Thyroid gland (tissue), 4 donors: ENCODE data around the gene MOCOS. TPM values are rescaled to one million over a fixed set of nuclear protein-coding genes. Genes with fewer than 3 reads are reported as not detected.

ENCODE experiments used
- DNase-seq, 2 donors: peaks; one replicate each; pipeline ENCODE4 v3.0.0-alpha.2; 2019
- H3K27ac ChIP-seq, 3 donors: fragments of 200-600 bp; sonication (generic); 1 replicate in 2 of 3; 2 replicates in 1 of 3; pipeline ENCODE4 v1.5.1; 2016 to 2019; ENCODE audit warnings: mild to moderate bottlenecking in 1 of 3, moderate library complexity in 1 of 3
- H3K27me3 ChIP-seq: fragments of 200-600 bp; sonication (generic); one replicate; pipeline ENCODE4 v1.5.1; 2019
- H3K36me3 ChIP-seq, 2 donors: fragments of 200-600 bp; sonication (generic); one replicate each; pipeline ENCODE4 v1.5.1; 2016 to 2019
- H3K4me1 ChIP-seq, 2 donors: fragments of 200-600 bp; sonication (generic); one replicate each; pipeline ENCODE4 v1.5.1; 2017 to 2019
- H3K4me3 ChIP-seq, 3 donors: fragments of 200-600 bp; sonication (generic); replicated peaks in 1 of 3; 1 replicate in 2 of 3; 2 replicates in 1 of 3; pipeline ENCODE4 v1.5.1; 2016; ENCODE audit warnings: mild to moderate bottlenecking in 1 of 3
- H3K9me3 ChIP-seq: fragments of 200-600 bp; sonication (generic); one replicate; pipeline ENCODE4 v1.5.1; 2017
- POLR2A ChIP-seq, 2 donors: fragments of 450-650 bp; IDR thresholded peaks; one replicate each; pipeline ENCODE4 v1.6.1; 2017; ENCODE audit warnings: antibody characterized with exemption in 2 of 2, mild to moderate bottlenecking in 2 of 2, moderate library complexity in 1 of 2
- WGBS, 2 donors: methylation state at CpG; one replicate each; pipeline ENCODE4 v1.1.5; 2017; 5-methylcytosine and 5-hydroxymethylcytosine counted together
- intact Hi-C: fragments of 100-400 bp; cut with DNase I; formaldehyde crosslinking; loops from one replicate; pipeline ENCODE4 v1.15.1; 2023
- total RNA-seq, 4 donors: library from RNA; depleted of rRNA; stranded (reverse); fragments of >200 nt; gene quantifications; one replicate each; pipeline ENCODE4 v1.2.3, GENCODE V29; 2016
- TF ChIP-seq, protein P1 (sequence below), 6 experiments: fragments of 200-600 bp in 3 of 6; fragments of 450-650 bp in 3 of 6; sonication (generic) in 3 of 6; IDR thresholded peaks; one replicate each; pipeline ENCODE4 v1.5.1; 2016 to 2019; ENCODE audit warnings: antibody characterized with exemption in 6 of 6, mild to moderate bottlenecking in 2 of 6, inconsistent platforms in 1 of 6, moderate library complexity in 1 of 6

The MOCOS gene
- total RNA-seq, 4 donors from 2014 or later: 0.45 to 1.0 (median 0.75) TPM

DNA sequence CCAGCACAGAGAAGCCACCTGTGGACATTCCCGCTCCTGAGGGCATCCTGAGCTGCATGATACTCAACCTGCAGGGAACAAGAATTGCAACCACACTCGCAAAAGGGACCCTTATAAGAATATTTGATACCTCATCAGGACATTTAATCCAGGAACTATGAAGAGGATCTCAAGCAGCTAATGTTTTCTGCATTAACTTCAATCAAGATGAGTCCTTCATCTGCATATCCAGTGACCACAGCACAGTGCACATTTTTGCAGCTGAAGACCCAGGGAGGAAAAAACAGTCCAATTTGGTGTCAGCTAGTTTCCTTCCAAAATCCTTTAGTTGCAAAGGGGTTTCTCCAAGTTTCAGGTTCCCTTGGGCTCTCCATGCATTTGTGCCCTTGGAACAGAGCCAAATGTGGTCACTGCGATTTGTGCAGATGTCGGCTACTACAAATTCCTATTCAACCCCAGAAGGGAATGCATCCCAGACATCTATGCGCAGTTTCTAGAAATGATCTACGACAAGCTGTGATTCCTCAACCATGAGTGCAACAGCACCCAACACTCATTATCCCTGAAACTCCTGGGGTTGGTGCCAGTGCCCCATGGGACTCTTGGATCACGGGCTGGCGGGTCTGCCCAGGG lies 86.9 kb downstream of the MOCOS start:
- no peak for DNase-seq
- no peaks in the 10 kb centered on the region for H3K9me3 ChIP-seq
- no peak for TF ChIP-seq POLR2A (IDR thresholded peaks at IDR 0.05)
- TF ChIP-seq, protein P1, sequence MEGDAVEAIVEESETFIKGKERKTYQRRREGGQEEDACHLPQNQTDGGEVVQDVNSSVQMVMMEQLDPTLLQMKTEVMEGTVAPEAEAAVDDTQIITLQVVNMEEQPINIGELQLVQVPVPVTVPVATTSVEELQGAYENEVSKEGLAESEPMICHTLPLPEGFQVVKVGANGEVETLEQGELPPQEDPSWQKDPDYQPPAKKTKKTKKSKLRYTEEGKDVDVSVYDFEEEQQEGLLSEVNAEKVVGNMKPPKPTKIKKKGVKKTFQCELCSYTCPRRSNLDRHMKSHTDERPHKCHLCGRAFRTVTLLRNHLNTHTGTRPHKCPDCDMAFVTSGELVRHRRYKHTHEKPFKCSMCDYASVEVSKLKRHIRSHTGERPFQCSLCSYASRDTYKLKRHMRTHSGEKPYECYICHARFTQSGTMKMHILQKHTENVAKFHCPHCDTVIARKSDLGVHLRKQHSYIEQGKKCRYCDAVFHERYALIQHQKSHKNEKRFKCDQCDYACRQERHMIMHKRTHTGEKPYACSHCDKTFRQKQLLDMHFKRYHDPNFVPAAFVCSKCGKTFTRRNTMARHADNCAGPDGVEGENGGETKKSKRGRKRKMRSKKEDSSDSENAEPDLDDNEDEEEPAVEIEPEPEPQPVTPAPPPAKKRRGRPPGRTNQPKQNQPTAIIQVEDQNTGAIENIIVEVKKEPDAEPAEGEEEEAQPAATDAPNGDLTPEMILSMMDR (IDR thresholded peaks at IDR 0.05): no peak
- no peaks in the 10 kb centered on the region for H3K4me1 ChIP-seq
- H3K4me3 ChIP-seq: no peak overlapping the region
- intact Hi-C loops: no loop called here
- 85 to 89% methylated on average over 7 to 8 of the region's 8 CpGs for WGBS, 2 donors
- peaks cover 4% of the 10 kb centered on the region for H3K27me3 ChIP-seq
- H3K27ac ChIP-seq: no peak overlapping the region
- no peaks in the 10 kb centered on the region for H3K36me3 ChIP-seq

DNA sequence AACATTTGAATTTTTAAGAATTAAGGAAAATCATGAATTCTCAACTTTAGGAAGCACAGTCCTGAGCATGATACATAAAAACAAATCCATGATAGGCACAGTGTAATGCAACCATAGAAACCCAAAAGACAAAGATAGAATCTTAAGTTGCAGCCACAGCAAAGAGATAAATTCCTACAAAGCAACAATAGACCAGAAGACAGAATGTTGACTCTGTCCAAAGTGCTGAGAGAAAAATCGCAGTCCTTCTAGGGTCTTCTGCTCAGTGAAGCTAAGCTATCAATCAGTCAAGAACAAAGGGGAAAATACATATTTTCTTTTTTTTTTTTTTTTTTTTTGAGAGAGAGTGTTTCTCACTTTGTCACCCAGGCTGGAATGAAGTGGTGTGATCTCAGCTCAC lies 88.3 kb downstream of the MOCOS start:
- 83 to 86% methylated on average over 1 of the region's 1 CpG for WGBS, 2 donors
- intact Hi-C loops: no loop called here
- no peak overlapping the region for H3K27ac ChIP-seq

DNA sequence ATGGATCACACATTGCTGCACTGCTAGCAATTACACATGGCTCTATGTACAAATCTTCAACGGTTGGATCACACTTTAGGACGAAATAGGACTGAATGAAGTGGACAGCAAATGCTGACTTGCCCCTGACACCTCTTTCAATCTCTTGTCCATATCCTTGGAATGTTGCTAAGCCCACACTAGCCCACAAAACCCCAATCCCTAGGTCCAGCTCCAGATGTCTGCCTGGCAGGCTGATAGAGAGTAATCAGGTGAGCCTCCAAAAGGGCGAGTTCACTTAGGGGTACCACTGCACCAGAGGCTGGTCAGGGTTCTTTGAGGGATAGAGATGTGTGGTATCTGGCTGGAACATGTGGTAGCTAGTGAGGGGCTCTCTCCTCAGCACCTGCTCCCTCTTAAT lies 91.7 kb downstream of the MOCOS start:
- Histone ChIP-seq H3K4me1 (no peaks in the 10 kb centered on the region), H3K27me3 (peaks cover 4% of the 10 kb centered on the region), H3K36me3 (no peaks in the 10 kb centered on the region), H3K9me3 (no peaks in the 10 kb centered on the region), H3K27ac (no peak overlapping the region), H3K4me3 (no peak overlapping the region)
- DNase-seq: no peak
- intact Hi-C loops: no loop called here
- WGBS, 2 donors: 70 to 71% methylated on average over 3 of the region's 3 CpGs
- TF ChIP-seq POLR2A (IDR thresholded peaks at IDR 0.05): no peak
- TF ChIP-seq, protein P1 (IDR thresholded peaks at IDR 0.05): no peak

More for the DNA sequence above, 88.3 kb downstream of the MOCOS start:
- peaks cover 4% of the 10 kb centered on the region for H3K27me3 ChIP-seq
- no peak for DNase-seq
- no peaks in the 10 kb centered on the region for H3K4me1 ChIP-seq
- TF ChIP-seq, protein P1 (IDR thresholded peaks at IDR 0.05): no peak
- no peak for TF ChIP-seq POLR2A (IDR thresholded peaks at IDR 0.05)
- no peak overlapping the region for H3K4me3 ChIP-seq
- no peaks in the 10 kb centered on the region for H3K36me3 ChIP-seq
- no peaks in the 10 kb centered on the region for H3K9me3 ChIP-seq

DNA sequence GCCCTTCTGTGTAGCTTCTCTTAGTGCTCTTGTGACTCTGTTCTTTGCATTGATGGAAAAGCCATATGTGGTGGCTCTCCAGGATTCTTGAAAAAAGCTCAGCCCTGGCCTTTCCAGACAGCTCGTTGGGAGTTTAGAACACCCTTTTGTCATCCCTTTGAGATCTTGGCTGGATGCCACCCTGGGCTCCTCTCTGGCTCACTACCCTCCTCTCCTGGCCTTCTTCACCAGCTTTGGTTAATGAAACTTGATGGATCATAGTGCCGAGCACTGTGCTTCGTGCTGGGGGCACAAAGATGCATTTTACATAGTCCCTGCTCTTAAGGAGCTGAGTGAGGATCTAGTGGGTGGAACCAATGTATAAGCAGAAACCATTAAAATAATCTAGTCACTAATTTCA lies 94.6 kb downstream of the MOCOS start:
- peaks cover 2% of the 10 kb centered on the region for H3K27me3 ChIP-seq
- H3K4me1 ChIP-seq: no peaks in the 10 kb centered on the region
- TF ChIP-seq POLR2A (IDR thresholded peaks at IDR 0.05): no peak
- TF ChIP-seq, protein P1 (IDR thresholded peaks at IDR 0.05): no peak

DNA sequence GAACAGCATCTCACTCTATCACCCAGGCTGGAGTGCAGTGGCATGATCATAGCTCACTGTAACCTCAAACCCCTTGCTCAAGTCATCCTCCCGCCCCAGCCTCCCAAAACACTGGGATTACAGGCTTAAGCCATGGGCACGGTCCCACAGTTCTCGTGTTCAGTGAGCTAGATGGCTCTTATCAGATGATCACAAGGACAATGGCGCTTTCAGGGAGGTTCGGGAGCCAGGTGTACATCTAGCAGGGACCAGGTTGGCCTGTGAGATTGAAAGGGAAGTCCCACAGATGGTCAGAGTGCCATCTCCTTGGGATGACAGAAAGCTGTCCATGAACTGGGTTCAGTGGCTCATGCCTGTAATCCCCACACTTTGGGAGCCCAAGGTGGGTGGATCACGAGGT lies 96.2 kb downstream of the MOCOS start:
- Histone ChIP-seq H3K4me3 (no peak overlapping the region), H3K36me3 (no peaks in the 10 kb centered on the region), H3K4me1 (no peaks in the 10 kb centered on the region), H3K27me3 (no peaks in the 10 kb centered on the region), H3K27ac (no peak overlapping the region), H3K9me3 (no peaks in the 10 kb centered on the region)
- intact Hi-C loops: loop anchor here (10.0 kb wide), 1 partner anchor 529 kb away; no protein-coding TSS in a partner anchor
- DNase-seq: no peak
- 83 to 87% methylated on average over 6 of the region's 6 CpGs for WGBS, 2 donors
- TF ChIP-seq POLR2A (IDR thresholded peaks at IDR 0.05): no peak
- TF ChIP-seq, protein P1 (IDR thresholded peaks at IDR 0.05): no peak

More for the DNA sequence above, 94.6 kb downstream of the MOCOS start:
- intact Hi-C loops: loop anchor here (10.0 kb wide), 1 partner anchor 527 kb away; no protein-coding TSS in a partner anchor
- Histone ChIP-seq H3K4me3 (no peak overlapping the region), H3K36me3 (no peaks in the 10 kb centered on the region), H3K9me3 (no peaks in the 10 kb centered on the region), H3K27ac (no peak overlapping the region)
- WGBS, 2 donors: 39 to 49% methylated on average over 3 of the region's 3 CpGs
- no peak for DNase-seq
